Measurements from ENCODE around the gene FSTL5. TPM values are rescaled to one million over a fixed set of nuclear protein-coding genes. Genes with fewer than 3 reads are reported as not detected.

Gene FSTL5
- total and polyA plus RNA-seq, 10 of the 15 experiments (the other 5 are each of a cell fraction or from before 2014, with no cell fraction given): 0.04 to 2.4 (median 0.08) TPM; not detected in 4

DNA sequence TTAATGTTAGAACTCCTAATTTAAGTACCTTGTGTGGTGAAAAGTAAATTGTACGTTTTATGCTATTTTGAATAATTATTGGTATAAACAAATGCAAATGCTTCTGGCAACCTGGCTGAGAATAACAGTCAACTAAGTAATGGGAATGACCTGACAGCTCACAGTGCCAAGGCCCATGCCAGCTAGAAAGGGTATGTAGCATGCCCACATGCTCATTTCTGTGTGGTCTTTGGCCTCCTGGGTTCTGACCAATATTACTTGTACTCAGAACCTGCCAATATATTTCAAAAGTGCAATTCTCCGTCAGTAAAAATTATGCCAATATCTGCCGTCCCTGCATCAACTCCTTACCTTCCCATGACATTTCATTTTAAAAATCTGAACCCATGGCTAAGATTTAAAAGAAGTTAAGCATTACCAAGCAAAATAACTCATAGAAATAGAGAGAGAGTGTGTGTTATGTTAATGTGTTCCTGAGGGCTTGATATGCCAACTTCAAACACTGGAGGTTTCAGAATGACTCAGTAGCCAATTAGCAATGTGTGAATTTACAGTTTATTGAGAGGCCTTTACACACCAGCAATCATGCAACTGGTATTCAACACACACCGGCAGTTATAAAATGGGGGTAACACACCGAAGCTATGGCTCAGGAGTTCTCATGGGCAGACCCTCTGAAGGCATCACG is 820.8 kb downstream of the FSTL5 start (continued):
- TF ChIP-seq, protein P1, sequence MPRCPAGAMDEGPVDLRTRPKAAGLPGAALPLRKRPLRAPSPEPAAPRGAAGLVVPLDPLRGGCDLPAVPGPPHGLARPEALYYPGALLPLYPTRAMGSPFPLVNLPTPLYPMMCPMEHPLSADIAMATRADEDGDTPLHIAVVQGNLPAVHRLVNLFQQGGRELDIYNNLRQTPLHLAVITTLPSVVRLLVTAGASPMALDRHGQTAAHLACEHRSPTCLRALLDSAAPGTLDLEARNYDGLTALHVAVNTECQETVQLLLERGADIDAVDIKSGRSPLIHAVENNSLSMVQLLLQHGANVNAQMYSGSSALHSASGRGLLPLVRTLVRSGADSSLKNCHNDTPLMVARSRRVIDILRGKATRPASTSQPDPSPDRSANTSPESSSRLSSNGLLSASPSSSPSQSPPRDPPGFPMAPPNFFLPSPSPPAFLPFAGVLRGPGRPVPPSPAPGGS (IDR thresholded peaks at IDR 0.05; ENCODE audit: borderline replicate concordance, insufficient read depth, low read depth, low read length, poor library complexity, severe bottlenecking): no peak
- TF ChIP-seq NR2F1 (conservative IDR thresholded peaks at IDR 0.05) (peak; percentile 62; the same call in 1 of the 2 replicates), TAF1 (IDR thresholded peaks at IDR 0.05; ENCODE audit: borderline replicate concordance, low read depth, low read length) (no peak), NR2C1 (IDR thresholded peaks at IDR 0.05) (no peak), FOXM1 (IDR thresholded peaks at IDR 0.05; ENCODE audit: low read depth, low read length) (no peak), TCF12 (IDR thresholded peaks at IDR 0.05; ENCODE audit: low read depth, low read length) (no peak), RCOR1 (conservative IDR thresholded peaks at IDR 0.05; ENCODE audit: low read depth, low read length) (no peak), HDAC6 (IDR thresholded peaks at IDR 0.05; ENCODE audit: unreplicated experiment) (no peak), SMARCA5 (IDR thresholded peaks at IDR 0.05) (no peak), MTA2 (IDR thresholded peaks at IDR 0.05; ENCODE audit: low read depth) (peak; percentile 99), SREBF2 (IDR thresholded peaks at IDR 0.05; ENCODE audit: low read length) (no peak), SUZ12 (IDR thresholded peaks at IDR 0.05; ENCODE audit: unreplicated experiment) (no peak), NRF1 (conservative IDR thresholded peaks at IDR 0.05; ENCODE audit: low read depth, low read length) (no peak), TCF3 (IDR thresholded peaks at IDR 0.05; ENCODE audit: borderline replicate concordance, insufficient read depth, low read depth, low read length) (no peak), HCFC1 (IDR thresholded peaks at IDR 0.05; ENCODE audit: low read length) (no peak), EGR1 (IDR thresholded peaks at IDR 0.05; ENCODE audit: borderline replicate concordance in 1 of 2, low read depth in 2 of 2, low read length in 2 of 2) (no peak), SREBF1 (IDR thresholded peaks at IDR 0.05; ENCODE audit: low read length) (peak; percentile 28; the same call in 1 of the 2 replicates), MXI1 (IDR thresholded peaks at IDR 0.05; ENCODE audit: low read depth, low read length) (no peak), NBN (IDR thresholded peaks at IDR 0.05) (0 out of 2 replicates have a peak, but pooled peaks have one; percentile 67), DPF2 (IDR thresholded peaks at IDR 0.05) (peak; percentile 94), FOXK2 (IDR thresholded peaks at IDR 0.05) (no peak), RB1 (IDR thresholded peaks at IDR 0.05; ENCODE audit: borderline replicate concordance) (no peak), SMC3 (IDR thresholded peaks at IDR 0.05; ENCODE audit: borderline replicate concordance, low read length) (no peak), MEF2B (IDR thresholded peaks at IDR 0.05; ENCODE audit: partially characterized antibody, poor library complexity, severe bottlenecking) (peak; percentile 58), ATF7 (IDR thresholded peaks at IDR 0.05; ENCODE audit: low read depth) (peak; percentile 66)
- TF ChIP-seq, protein P2, sequence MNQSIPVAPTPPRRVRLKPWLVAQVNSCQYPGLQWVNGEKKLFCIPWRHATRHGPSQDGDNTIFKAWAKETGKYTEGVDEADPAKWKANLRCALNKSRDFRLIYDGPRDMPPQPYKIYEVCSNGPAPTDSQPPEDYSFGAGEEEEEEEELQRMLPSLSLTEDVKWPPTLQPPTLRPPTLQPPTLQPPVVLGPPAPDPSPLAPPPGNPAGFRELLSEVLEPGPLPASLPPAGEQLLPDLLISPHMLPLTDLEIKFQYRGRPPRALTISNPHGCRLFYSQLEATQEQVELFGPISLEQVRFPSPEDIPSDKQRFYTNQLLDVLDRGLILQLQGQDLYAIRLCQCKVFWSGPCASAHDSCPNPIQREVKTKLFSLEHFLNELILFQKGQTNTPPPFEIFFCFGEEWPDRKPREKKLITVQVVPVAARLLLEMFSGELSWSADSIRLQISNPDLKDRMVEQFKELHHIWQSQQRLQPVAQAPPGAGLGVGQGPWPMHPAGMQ (IDR thresholded peaks at IDR 0.05; ENCODE audit: borderline replicate concordance): no peak
- TF ChIP-seq, protein P3, sequence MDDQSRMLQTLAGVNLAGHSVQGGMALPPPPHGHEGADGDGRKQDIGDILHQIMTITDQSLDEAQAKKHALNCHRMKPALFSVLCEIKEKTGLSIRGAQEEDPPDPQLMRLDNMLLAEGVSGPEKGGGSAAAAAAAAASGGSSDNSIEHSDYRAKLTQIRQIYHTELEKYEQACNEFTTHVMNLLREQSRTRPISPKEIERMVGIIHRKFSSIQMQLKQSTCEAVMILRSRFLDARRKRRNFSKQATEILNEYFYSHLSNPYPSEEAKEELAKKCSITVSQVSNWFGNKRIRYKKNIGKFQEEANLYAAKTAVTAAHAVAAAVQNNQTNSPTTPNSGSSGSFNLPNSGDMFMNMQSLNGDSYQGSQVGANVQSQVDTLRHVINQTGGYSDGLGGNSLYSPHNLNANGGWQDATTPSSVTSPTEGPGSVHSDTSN (IDR thresholded peaks at IDR 0.05; ENCODE audit: insufficient replicate concordance, low read depth, low read length): no peak
- TF ChIP-seq, protein P4, sequence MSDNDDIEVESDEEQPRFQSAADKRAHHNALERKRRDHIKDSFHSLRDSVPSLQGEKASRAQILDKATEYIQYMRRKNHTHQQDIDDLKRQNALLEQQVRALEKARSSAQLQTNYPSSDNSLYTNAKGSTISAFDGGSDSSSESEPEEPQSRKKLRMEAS (IDR thresholded peaks at IDR 0.05; ENCODE audit: low read depth, low read length): no peak

Measured in GM12878 (cell line).